ENCODE results near the gene CBL. TPM values are rescaled to one million over a fixed set of nuclear protein-coding genes. Genes with fewer than 3 reads are reported as not detected.

Gene CBL
- total RNA-seq, 1 donor from 2014 or later: 46.6 TPM

DNA sequence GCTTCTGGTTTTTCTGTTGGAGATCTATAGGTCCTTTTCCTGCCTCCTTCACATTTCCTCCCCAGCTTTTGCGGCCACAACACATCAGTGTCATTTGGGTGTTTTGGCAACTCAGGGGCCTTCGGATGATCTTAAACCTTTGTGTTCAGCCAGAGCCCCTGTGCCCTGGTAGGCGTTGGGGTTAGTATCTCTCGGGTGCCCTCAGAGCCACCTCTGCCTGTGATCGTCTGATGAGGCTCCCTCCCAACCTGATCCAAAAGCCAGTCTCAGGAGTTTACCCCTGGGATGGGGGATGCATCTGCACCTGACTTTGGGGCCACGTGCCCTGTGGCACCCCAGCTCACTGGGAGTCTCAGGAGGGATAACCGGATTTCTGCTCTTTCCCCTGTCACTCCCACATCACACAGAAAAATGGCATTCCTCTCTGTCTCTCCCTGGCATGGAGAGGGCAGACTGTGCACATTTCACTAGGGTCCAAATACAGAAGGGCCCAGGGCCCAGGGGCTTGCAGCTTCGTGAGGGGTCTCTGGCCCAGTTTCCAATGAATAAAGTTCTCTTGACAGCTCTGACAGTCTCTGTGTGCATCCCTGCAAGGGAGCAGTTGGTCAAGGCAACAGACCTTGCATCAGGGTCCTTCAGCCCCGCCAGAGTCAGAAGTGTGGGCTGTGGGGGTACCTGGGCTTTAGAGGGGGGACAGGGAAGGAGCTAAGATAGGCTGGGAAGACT, 130.8 kb downstream of the CBL start:
- DNase-seq (ENCODE audit: low read depth) (no peak), FAIRE-seq (no peak)
- no peak overlapping the region for H3K27ac ChIP-seq (ENCODE audit: low read depth, low read length)
- Mint-ChIP-seq H3K4me1 (ENCODE audit: low read depth, unreplicated experiment) (peaks cover 15% of the 10 kb centered on the region), H3K4me3 (ENCODE audit: unreplicated experiment) (peak overlapping the region; percentile 78), H3K9me3 (ENCODE audit: unreplicated experiment) (peaks cover 2% of the 10 kb centered on the region), H3K36me3 (ENCODE audit: low read depth, unreplicated experiment) (peaks cover 6% of the 10 kb centered on the region), H3K27ac (ENCODE audit: unreplicated experiment) (no peak overlapping the region), H3K27me3 (ENCODE audit: low read depth, unreplicated experiment) (peaks cover 9% of the 10 kb centered on the region)
- peak overlapping the region; percentile 36 for H3K4me3 ChIP-seq (ENCODE audit: insufficient read depth, low read depth, low read length)
- H2AFZ ChIP-seq (ENCODE audit: low read depth, low read length): no peak overlapping the region
- peaks cover 6% of the 10 kb centered on the region for H3K27me3 ChIP-seq (ENCODE audit: insufficient read depth, low read length)
- H3K9me3 ChIP-seq (ENCODE audit: insufficient read depth, low read depth, low read length): no peaks in the 10 kb centered on the region
- H3K4me1 ChIP-seq (ENCODE audit: insufficient read depth, low read length): peaks cover 43% of the 10 kb centered on the region
- peaks cover 9% of the 10 kb centered on the region for H4K20me1 ChIP-seq (ENCODE audit: insufficient read depth, low read length)
- peak overlapping the region; percentile 86 for H3K4me2 ChIP-seq (ENCODE audit: low read length)
- no peak for TF ChIP-seq EZH2 (IDR thresholded peaks at IDR 0.05; ENCODE audit: insufficient read depth, low read length)
- TF ChIP-seq CTCF (IDR thresholded peaks at IDR 0.05; ENCODE audit: insufficient read depth, low read depth, low read length): no peak
- peak overlapping the region; percentile 51 for H3K9ac ChIP-seq (ENCODE audit: low read length)
- H3K79me2 ChIP-seq (ENCODE audit: insufficient read depth, low read length): peaks cover 32% of the 10 kb centered on the region
- H3K36me3 ChIP-seq (ENCODE audit: insufficient read depth, low read length): no peaks in the 10 kb centered on the region

DNA sequence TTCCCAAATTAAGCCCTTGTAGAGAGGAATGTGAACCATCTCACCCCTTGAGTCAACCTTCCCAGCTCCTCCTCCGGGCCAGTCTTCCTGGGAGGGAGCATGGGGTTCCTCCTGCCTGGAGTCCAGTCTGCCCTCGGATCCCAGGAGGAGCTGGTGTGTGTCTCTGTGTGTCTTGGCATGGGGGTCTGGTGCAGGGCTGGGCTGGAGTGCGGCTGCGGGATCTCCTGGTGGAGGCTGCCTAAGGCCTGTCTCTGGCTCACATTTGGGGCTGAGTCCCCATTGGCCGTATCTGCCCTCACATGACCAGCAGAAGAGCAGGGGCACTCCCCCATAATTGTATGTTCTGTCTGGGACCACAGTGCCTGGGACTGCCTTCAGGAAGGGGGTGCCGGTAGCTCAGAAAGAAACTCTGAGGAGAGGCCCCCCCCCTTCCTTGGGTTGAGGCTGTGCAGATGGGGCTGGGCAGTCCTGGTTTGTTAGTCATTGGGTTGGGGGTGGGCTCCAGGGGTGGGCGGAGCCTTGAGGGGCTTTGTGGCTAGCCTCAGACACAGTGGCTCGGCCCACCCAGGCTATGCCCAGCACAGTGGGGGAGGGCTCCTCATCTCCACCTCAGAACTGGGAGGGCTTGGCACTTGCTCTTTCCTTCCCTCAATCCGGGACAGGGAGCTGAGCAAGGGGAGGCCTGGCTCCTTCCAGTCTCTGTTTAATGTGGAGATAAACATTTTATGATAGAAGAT, 131.6 kb downstream of the CBL start:
- no peak for TF ChIP-seq CTCF (IDR thresholded peaks at IDR 0.05; ENCODE audit: insufficient read depth, low read depth, low read length)
- TF ChIP-seq EZH2 (IDR thresholded peaks at IDR 0.05; ENCODE audit: insufficient read depth, low read length): no peak
- DNase-seq (ENCODE audit: low read depth): peak; percentile 67
- Mint-ChIP-seq H3K9me3 (ENCODE audit: unreplicated experiment) (peaks cover 2% of the 10 kb centered on the region), H3K36me3 (ENCODE audit: low read depth, unreplicated experiment) (peaks cover 6% of the 10 kb centered on the region), H3K4me3 (ENCODE audit: unreplicated experiment) (peak overlapping the region; percentile 78), H3K27me3 (ENCODE audit: low read depth, unreplicated experiment) (peaks cover 12% of the 10 kb centered on the region), H3K4me1 (ENCODE audit: low read depth, unreplicated experiment) (peaks cover 15% of the 10 kb centered on the region), H3K27ac (ENCODE audit: unreplicated experiment) (peak overlapping the region; percentile 69)
- no peaks in the 10 kb centered on the region for H3K36me3 ChIP-seq (ENCODE audit: insufficient read depth, low read length)
- H3K79me2 ChIP-seq (ENCODE audit: insufficient read depth, low read length): peaks cover 32% of the 10 kb centered on the region
- peaks cover 9% of the 10 kb centered on the region for H4K20me1 ChIP-seq (ENCODE audit: insufficient read depth, low read length)
- no peaks in the 10 kb centered on the region for H3K9me3 ChIP-seq (ENCODE audit: insufficient read depth, low read depth, low read length)
- no peak for FAIRE-seq
- H3K4me1 ChIP-seq (ENCODE audit: insufficient read depth, low read length): peaks cover 43% of the 10 kb centered on the region
- peak overlapping the region; percentile 36 for H3K4me3 ChIP-seq (ENCODE audit: insufficient read depth, low read depth, low read length)
- H2AFZ ChIP-seq (ENCODE audit: low read depth, low read length): peak overlapping the region; percentile 67
- H3K27ac ChIP-seq (ENCODE audit: low read depth, low read length): peak overlapping the region; percentile 68
- H3K9ac ChIP-seq (ENCODE audit: low read length): peak overlapping the region; percentile 51
- H3K4me2 ChIP-seq (ENCODE audit: low read length): peak overlapping the region; percentile 86
- H3K27me3 ChIP-seq (ENCODE audit: insufficient read depth, low read length): peaks cover 6% of the 10 kb centered on the region

Data from astrocyte (in vitro differentiated cells and primary cell).